ENCODE data around the gene ZMYM2.
A peak's percentile ranks its signal among the peaks of the same experiment; 100 is the strongest.

The ZMYM2 gene

DNA sequence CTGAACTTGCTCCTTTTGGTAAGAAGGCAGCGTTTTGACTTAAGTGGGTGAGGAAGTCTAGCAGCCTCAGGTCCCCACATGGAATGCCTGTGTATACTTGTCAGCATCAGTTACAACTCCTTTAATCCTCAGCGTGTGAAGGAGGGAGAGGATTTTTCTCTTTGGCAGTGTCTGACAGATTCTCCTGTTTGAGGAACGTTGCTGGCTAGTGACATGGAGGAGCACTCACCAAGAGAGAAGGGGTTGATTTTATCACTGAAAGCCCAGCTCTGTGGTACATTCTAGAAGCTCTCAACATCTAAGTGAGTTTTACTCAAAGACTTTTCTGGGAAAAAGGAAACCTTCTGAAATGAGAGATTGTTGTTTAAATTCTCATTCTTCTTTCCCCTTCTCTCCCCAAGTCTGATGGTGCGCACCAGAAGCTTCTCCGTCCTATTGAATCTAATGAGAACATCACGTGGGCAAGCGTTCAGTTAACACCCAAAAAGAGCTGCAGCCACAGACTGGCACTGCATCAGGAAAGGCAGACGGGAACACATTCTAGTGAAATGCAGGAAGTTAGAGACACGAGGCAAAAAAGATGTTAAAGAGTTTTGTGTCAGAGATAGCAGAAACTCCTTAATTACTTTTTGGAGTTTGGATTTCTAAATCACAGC, 144.1 kb downstream of the ZMYM2 start:
- Histone ChIP-seq H2AFZ (ENCODE audit: low read length) (peak overlapping the region; percentile 18; the same call in 1 of the 2 replicates), H3K36me3 (ENCODE audit: insufficient read depth, low read length) (no peaks in the 10 kb centered on the region), H3K9me2 (replicated peaks; ENCODE audit: low read depth, low read length) (no peaks in the 10 kb centered on the region)

DNA sequence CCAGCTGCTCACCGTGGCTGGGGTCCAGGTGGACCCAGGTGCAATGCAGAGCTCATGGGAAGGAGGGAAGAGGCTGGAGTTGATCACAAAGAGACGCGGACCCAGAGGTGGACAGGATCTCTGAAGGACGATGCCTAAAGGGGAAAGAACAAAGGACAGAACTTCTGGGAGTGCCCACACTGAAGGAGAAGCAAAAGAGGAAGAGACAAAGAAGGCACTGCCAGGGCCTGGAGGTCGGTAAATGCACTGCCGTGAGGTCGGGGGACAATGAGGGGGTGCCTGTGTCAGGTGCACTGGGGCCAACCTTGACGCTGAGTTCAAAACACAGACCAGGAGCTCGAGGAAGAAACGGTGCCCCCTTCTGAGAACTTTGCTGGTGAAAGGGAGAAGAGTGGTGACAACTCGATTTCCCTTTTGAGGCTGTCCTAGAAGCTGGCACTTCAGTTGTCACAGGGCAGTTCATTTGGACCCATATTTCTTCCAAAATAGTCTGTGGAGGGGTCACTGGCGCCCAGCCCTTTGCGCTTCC, 146.7 kb downstream of the ZMYM2 start:
- peaks cover 22% of the 10 kb centered on the region for H3K4me1 ChIP-seq (ENCODE audit: insufficient read depth, low read length, poor library complexity, severe bottlenecking)
- no peaks in the 10 kb centered on the region for H3K9me3 ChIP-seq (ENCODE audit: insufficient read depth, low read depth, low read length)
- H3K4me2 ChIP-seq (ENCODE audit: low read depth, low read length, poor library complexity, severe bottlenecking) = no peak overlapping the region
- H3K4me3 ChIP-seq (ENCODE audit: low read length, poor library complexity, severe bottlenecking) = no peak overlapping the region
- H3K79me2 ChIP-seq (ENCODE audit: insufficient read depth, low read length) = no peaks in the 10 kb centered on the region
- H3K27me3 ChIP-seq (ENCODE audit: insufficient read depth, low read length, poor library complexity, severe bottlenecking) = no peaks in the 10 kb centered on the region
- no peaks in the 10 kb centered on the region for H4K20me1 ChIP-seq (ENCODE audit: insufficient read depth, low read length, poor library complexity, severe bottlenecking)
- H2AFZ ChIP-seq (ENCODE audit: low read length) = no peak overlapping the region
- no peaks in the 10 kb centered on the region for H3F3A ChIP-seq (ENCODE audit: low read depth)
- no peak overlapping the region for H3K9ac ChIP-seq (ENCODE audit: low read depth, low read length, poor library complexity, severe bottlenecking)
- no peak for TF ChIP-seq EZH2phosphoT487 (IDR thresholded peaks at IDR 0.05; ENCODE audit: borderline replicate concordance)
- TF ChIP-seq, protein P1, sequence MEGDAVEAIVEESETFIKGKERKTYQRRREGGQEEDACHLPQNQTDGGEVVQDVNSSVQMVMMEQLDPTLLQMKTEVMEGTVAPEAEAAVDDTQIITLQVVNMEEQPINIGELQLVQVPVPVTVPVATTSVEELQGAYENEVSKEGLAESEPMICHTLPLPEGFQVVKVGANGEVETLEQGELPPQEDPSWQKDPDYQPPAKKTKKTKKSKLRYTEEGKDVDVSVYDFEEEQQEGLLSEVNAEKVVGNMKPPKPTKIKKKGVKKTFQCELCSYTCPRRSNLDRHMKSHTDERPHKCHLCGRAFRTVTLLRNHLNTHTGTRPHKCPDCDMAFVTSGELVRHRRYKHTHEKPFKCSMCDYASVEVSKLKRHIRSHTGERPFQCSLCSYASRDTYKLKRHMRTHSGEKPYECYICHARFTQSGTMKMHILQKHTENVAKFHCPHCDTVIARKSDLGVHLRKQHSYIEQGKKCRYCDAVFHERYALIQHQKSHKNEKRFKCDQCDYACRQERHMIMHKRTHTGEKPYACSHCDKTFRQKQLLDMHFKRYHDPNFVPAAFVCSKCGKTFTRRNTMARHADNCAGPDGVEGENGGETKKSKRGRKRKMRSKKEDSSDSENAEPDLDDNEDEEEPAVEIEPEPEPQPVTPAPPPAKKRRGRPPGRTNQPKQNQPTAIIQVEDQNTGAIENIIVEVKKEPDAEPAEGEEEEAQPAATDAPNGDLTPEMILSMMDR (conservative IDR thresholded peaks at IDR 0.05; ENCODE audit: low read length) = no peak
- no peaks in the 10 kb centered on the region for H3K36me3 ChIP-seq (ENCODE audit: insufficient read depth, low read length)
- H3K9me2 ChIP-seq (replicated peaks; ENCODE audit: low read depth, low read length) = no peaks in the 10 kb centered on the region

More for the DNA sequence above, 144.1 kb downstream of the ZMYM2 start:
- no peaks in the 10 kb centered on the region for H3K79me2 ChIP-seq (ENCODE audit: insufficient read depth, low read length)
- no peak for TF ChIP-seq EZH2phosphoT487 (IDR thresholded peaks at IDR 0.05; ENCODE audit: borderline replicate concordance)
- TF ChIP-seq, protein P1 (conservative IDR thresholded peaks at IDR 0.05; ENCODE audit: low read length) = no peak
- peaks cover 26% of the 10 kb centered on the region for H3K4me1 ChIP-seq (ENCODE audit: insufficient read depth, low read length, poor library complexity, severe bottlenecking)
- H3K9ac ChIP-seq (ENCODE audit: low read depth, low read length, poor library complexity, severe bottlenecking) = no peak overlapping the region
- H3K9me3 ChIP-seq (ENCODE audit: insufficient read depth, low read depth, low read length) = no peaks in the 10 kb centered on the region
- no peak overlapping the region for H3K4me3 ChIP-seq (ENCODE audit: low read length, poor library complexity, severe bottlenecking)
- H3F3A ChIP-seq (ENCODE audit: low read depth) = no peaks in the 10 kb centered on the region
- H3K27me3 ChIP-seq (ENCODE audit: insufficient read depth, low read length, poor library complexity, severe bottlenecking) = no peaks in the 10 kb centered on the region
- no peaks in the 10 kb centered on the region for H4K20me1 ChIP-seq (ENCODE audit: insufficient read depth, low read length, poor library complexity, severe bottlenecking)
- H3K4me2 ChIP-seq (ENCODE audit: low read depth, low read length, poor library complexity, severe bottlenecking) = no peak overlapping the region

DNA sequence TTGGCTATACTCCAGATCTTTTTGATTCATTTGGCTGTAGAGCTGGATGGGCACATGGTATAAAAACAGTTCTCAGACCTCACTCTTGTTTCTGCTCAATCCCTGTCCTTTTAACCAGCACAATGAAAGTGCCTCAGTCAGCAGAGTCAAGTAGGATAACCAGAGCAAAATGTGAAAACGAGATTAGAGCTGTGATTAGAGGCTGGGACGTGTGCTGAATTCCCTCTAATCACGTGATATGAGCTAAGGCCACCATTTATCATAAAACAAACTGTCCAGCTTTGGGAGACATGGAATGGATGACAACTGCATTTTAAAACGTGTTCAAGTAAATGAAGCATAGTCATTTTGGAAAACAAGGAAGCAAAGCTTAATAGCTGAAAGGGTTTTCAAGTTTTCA, 148.2 kb downstream of the ZMYM2 start:
- H2AFZ ChIP-seq (ENCODE audit: low read length) = no peak overlapping the region
- H3K27me3 ChIP-seq (ENCODE audit: insufficient read depth, low read length, poor library complexity, severe bottlenecking) = no peaks in the 10 kb centered on the region
- no peaks in the 10 kb centered on the region for H3K36me3 ChIP-seq (ENCODE audit: insufficient read depth, low read length)
- no peaks in the 10 kb centered on the region for H3K79me2 ChIP-seq (ENCODE audit: insufficient read depth, low read length)
- no peaks in the 10 kb centered on the region for H3F3A ChIP-seq (ENCODE audit: low read depth)
- TF ChIP-seq, protein P1 (conservative IDR thresholded peaks at IDR 0.05; ENCODE audit: low read length) = no peak
- TF ChIP-seq EZH2phosphoT487 (IDR thresholded peaks at IDR 0.05; ENCODE audit: borderline replicate concordance) = no peak
- no peaks in the 10 kb centered on the region for H3K9me2 ChIP-seq (replicated peaks; ENCODE audit: low read depth, low read length)
- H3K4me1 ChIP-seq (ENCODE audit: insufficient read depth, low read length, poor library complexity, severe bottlenecking) = peaks cover 8% of the 10 kb centered on the region
- H3K9ac ChIP-seq (ENCODE audit: low read depth, low read length, poor library complexity, severe bottlenecking) = no peak overlapping the region
- no peak overlapping the region for H3K4me3 ChIP-seq (ENCODE audit: low read length, poor library complexity, severe bottlenecking)
- H3K9me3 ChIP-seq (ENCODE audit: insufficient read depth, low read depth, low read length) = no peaks in the 10 kb centered on the region
- H3K4me2 ChIP-seq (ENCODE audit: low read depth, low read length, poor library complexity, severe bottlenecking) = no peak overlapping the region
- no peaks in the 10 kb centered on the region for H4K20me1 ChIP-seq (ENCODE audit: insufficient read depth, low read length, poor library complexity, severe bottlenecking)

All from Loucy (cell line).